HG03432 (cell line): ENCODE data around the gene SLC12A6.

Experiments used
- ATAC-seq: cut with Tn5 transposase; IDR thresholded peaks from one replicate; pipeline ENCODE4 v1.9.1; 2021; ENCODE audit warnings: mild to moderate bottlenecking, moderate library complexity; ENCODE audit not compliant: unreplicated experiment

The SLC12A6 gene

DNA sequence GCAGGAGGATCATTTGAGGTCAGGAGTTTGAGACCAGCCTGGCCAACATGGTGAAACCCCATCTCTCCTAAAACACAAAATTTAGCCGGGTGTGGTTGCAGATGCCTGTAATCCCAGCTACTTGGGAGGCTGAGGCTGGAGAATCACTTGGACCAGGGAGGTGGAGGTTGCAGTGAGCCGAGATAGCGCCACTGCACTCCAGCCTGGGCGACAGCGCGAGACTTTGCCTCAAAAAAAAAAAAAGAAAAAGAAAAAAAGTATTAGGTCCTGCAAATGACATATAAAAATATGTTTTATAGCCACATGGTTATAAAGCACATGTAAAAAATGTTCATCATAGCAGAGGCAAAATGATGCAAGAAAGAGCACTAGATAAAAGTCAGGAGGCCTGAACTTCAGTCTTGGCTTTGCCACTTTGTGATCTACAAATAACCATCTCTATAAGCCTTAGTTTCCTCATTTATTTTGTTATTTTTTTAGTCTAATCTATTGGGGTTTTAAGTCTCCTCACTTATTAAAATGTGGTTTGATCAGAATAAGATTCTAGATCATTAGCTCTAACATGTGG lies 4.9 kb downstream of the SLC12A6 start:
- ATAC-seq = no peak

DNA sequence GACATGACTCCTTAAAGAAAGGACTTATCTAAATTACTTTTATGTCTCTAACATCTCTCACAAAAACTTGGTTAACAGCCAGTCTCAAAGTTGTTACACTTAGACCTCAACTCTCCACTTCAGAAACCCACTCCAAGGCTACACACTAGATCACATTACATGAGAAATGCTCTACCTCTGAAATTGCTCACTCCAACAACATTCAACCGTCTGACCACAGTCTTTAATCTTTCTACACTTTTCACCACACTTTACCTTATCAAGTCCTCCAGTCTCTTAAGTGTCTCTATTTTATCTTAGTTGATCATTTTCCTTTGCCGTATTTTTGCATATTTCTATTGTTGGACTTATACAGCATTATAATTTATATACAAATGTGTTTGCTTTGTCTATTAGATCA lies 5.8 kb downstream of the SLC12A6 start:
- no peak for ATAC-seq

DNA sequence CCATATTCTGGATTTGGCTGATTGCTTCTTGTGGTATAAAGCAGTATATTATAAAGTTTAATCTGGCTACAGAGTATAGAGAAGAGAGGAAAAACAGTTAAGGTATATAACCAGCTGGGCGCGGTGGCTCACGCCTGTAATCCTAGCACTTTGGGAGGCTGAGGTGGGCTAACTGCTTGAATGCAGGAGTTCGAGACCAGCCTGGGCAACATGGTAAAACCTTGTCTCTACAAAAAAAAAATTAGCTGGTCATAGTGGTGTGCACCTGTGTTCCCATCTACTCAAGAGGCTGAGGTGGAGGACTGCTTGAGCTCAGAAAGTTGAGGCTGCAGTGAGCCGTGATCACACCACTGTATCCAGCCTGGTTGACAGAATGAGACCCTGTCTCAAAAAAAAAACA lies 7.3 kb downstream of the SLC12A6 start:
- ATAC-seq = no peak

DNA sequence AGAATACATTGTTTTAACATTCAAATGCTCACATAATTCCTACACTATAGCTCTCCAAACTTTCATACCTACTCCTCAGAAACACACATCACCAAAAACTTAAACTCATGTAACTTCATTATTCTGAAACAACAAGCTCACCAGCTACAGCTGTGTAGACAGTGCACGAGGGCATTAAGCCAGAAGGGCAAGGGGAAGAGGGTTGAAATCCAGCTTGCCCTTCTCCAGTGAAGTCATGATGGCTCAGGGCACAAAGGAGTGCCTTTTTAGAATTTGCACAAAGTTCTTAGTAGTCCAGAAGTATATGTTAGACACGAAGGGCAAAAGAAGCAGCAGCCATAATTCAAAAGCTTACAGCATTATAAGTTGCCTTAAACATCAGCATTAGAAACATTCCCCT lies 8.6 kb downstream of the SLC12A6 start:
- no peak for ATAC-seq

DNA sequence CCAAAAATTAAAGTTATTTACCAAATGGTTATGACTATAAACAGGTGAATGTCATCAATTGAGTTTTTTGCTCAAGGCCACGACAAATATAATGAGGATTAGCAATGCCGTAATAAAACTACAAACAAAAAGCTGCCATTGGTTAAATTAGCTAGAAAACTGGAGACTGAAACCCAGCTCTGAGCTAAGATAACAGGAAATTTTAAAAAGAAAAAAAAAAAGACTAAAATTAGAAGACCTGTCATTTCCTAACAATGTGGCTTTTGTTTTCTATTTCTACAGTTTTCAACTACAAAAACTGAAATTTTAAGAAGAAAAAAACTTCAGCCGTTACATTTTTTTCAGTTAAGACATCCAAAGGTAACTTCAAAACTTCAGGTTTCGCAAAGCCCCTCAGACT lies 9.7 kb downstream of the SLC12A6 start:
- no peak for ATAC-seq

DNA sequence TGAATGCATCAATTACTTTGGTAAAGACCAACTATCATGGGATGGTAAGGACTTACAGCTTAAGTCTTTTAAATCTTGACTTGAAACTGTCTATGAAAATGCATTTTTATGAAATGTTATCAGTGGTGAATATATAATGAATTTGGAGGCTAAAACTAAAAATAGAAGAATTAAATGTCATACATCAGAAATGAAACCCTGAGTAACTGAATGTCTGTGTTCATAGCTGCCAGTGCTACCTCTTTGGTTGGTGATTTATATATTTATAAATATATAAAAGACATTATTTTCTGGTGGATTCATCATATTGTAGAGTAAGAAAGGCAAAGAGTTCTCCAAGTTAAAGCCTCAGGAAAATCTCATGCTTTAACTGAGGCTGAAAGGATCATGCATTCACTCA lies 12.2 kb downstream of the SLC12A6 start:
- no peak for ATAC-seq

DNA sequence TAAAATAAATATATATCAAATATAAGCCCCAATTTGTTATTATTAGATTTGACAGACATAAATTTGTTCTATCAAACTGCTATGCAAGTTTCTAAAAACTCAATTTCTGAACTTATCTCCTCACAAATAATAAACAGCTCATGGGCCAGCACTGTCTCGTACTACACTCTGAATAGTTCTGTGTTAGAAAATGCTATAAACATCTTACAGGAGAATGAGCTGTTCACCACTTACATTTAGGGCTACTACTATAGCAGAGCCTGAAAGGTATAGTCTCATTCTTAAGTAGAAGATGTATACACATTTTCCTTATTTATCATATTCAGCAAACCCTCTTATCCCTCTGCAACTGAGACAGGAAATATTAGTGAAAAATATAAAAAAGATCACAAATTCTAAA lies 12.6 kb downstream of the SLC12A6 start:
- ATAC-seq = no peak

DNA sequence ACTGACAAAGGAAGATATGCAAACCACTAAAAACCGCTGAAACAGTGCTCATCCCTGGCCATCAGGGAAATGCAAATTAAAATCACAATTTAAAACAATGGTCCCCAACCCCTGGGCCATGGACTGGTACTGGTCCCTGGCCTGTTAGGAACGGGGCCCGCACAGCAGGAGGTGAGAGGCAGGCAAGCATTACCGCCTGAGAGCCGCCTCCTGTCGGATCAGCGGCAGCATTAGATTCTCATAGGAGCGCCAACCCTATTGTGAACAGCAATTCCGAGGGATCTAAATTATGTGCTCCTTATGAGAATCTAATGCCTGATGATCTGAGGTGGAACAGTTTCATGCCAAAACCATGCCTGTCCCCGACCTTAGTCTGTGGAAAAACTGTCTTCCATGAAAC lies 14.4 kb downstream of the SLC12A6 start:
- no peak for ATAC-seq

DNA sequence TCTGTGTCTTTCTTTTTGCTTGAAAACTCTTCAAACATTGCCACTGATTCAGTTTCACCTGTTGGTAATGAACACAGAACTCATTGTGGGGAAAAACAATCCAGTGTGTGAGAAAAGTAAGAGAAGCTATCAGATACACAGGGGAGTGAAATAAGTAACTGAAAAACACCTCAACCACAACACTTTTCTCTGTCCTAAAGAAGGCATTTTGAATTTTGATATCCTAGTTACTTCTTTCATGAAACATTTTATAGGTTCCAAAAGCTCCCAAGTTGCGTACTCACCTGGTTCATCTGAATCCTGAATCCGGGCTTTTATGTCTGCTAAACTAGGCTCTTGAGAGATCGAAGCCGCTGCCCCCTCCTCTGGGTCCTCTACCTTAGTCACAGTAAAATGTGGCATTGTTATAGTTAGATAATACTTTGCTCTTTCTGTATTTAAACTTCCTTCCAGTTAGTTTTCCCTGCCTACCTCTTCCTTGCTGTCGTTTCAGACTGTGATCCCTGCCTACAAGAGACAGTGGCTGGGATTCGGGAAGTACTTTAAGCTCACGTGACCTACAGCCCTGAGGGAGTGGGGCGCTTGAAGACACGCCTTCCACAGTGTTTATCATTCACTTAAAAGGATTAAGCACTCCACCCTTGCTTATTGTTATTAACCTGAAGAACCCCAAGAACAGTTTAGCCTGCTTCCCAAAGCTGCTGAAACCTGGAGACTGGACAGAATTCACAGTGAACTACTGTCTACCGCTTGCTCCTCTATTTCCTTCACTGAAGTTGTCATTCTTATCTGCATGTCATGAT lies 19.1 kb downstream of the SLC12A6 start:
- peak; percentile 73 for ATAC-seq

DNA sequence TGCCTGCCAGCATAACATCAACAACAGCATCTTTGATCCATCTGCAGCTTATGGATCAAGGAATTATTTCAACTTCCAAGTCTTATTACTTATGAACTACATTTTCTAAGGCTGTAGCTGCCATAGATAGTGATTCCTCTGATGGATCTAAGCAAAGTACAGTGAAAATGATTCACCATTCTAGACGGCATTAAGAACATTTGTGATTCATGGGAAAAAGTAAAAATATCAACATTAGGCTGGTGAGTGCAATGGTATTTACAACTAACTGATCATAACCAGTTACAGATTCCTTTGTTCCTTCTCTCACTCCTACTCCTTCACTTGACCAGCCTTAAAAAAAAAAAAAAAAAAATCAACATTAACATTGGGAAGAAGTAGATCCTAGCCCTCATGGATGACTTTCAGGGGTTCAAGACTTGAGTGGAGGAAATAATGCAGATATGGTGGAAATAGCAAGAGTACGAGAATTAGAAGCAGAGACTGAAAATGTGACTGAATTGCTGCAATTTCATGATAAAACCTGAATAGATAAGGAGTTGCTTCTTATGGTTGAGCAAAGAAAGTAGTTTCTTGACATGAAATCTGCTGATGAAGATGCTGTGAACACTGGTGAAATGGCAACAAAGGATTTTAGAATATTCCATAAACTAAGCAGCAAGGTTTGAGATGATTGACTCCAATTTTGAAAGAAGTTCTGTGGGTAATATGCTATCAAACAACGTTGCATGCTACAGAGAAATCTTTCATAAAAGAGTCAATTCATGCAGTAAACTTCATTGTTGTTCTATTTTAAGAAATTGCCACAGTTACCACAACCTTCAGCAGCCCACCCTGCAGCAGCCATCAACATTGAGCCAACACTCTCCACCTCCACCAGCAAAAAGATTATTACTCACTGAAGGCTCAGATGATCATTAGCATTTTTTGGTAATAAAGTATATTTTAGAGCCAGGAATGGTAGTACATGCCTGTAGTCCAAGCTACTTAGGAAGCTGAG lies 22.8 kb downstream of the SLC12A6 start:
- ATAC-seq = no peak

DNA sequence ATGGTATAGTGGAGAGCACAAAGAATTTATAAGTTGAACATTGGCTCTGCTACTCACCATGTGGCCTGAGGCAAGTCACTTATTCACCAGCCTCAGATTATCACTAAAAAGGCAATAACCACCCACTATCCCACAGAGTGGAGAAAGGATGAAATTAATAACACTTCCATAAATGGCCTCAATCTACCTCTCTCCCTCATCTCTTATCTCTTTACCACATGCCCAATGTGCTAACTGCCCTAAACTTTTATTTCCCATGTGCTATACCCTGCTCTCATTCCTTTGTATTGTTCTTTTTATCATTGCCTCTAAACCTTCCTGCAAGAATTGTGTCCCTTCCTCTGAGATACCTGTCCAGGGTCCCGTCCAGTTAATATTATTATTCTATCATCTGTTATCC lies 26.0 kb downstream of the SLC12A6 start:
- no peak for ATAC-seq

DNA sequence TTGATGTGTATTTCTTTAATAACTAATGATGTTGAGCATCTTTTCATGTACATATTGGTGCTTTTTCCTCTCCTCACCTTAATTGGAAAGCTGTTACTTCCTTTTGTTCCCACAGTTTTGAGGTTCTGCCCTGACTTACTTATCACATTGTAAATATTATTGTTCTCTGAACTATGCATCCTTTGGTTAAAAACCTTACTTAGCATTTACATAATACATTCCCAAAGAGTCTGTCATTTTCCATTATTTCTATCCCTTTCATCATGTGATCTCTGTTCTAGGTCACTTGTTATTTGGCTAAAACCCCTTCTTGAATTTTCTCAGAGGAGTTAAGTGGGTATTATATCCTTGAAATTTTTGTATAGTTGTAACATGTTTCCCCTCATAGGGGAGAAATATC lies 33.0 kb downstream of the SLC12A6 start:
- no peak for ATAC-seq

DNA sequence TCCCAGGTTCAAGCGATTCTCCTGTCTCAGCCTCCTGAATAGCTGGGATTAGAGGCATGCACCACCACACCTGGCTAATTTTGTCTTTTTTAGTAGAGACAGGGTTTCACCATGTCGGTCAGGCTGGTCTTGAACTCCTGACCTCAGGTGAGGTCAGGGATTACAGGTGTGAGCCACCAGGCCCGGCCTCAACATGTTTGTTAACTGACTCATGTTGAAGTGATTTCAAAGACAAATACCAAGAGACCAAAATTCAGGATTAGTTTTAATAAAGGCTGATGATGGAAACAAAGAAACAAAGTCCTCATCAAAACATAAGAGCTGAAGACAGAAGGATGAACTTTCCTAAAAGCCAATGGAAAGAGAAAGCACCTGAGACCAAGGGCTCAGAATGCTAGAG lies 36.5 kb downstream of the SLC12A6 start:
- no peak for ATAC-seq

DNA sequence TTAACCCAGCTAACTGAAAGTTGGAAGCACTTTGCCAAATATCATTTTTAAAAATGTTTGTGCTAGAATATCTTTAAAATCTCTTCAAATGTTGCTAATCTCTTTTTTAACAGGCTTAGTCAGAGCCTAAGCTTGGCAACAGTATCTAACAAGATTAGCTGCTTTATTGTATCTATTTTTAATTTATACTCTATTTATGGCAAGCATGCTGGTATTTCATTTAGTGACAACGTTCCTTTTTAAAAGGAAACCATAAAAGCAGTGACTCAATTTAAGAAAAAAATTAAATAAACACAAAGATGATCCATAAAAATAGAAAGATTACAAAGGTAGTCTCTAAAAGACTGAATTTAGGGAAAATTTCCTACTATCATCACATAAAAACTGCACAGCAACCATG lies 40.5 kb downstream of the SLC12A6 start:
- ATAC-seq = no peak

DNA sequence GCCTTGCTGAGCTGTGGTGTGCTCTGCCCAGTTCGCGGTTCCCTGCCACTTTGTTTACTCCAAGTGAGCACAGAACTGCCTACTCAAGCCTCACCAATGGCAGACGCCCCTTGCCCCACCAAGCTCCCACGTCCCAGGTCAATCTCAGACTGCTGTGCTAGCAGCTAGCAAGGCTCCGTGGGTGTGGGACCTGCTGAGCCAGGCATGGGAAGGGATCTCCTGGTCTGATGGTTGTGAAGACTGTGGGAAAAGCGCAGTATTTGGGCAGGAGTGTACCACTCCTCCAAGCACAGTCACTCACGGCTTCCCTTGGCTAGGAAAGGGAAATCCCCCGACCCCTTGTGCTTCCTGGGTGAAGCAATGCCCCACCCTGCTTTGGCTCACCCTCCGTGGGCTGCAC lies 45.0 kb downstream of the SLC12A6 start:
- no peak for ATAC-seq

DNA sequence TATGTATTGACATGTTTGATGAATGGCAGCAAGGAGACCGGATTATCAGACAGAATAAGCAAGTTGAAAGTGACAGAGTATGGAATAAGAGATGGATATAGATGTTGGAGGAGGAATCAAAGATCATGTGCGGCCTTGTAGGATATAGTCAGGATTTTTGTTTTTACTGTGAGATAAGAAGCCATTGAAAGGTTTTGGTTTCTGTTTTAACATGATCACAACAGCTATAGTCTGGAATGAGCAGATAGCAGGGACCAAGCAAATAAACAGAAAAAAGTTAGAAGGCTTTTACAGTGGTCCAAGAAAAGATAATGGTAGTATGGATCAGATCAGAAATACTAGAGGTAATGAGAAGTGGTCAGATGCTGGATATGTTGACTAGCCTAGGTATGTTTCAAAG lies 52.6 kb downstream of the SLC12A6 start:
- no peak for ATAC-seq

DNA sequence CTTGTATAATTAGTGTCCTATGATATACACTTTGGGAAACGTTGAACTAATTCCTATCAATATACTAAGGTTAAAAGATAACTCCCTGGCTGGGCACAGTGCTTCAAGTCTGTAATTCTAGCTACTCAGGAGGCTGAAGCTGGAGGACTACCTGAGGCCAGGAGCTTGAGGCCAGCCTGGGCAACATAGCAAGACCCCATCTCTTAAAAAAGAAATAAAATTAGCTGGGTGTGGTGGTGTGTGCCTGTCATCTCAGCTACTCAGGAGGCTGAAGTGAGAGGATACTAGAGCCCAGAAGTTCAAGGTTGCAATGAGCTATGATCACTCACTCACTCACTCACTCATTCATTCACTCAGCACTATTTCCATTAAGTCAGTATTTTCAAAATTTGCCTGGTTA lies 55.2 kb downstream of the SLC12A6 start:
- no peak for ATAC-seq

DNA sequence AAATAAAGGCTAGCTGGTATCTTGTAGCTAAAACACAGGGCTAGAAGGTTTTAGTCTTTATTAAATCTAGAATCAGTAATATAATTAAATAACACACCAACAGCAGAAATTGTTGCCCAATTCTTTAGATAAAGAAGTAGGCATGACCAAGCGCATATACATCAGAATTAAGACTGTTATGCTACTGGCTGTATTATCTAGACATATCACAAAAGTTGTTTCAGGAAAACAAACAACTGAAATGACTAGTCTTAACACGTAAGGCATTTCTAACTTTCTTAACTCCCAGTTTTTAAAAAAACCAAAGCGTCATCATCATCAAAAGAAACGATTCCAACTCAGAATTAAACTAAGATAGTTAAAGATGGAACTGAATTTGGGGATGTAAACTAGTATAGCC lies 57.4 kb downstream of the SLC12A6 start:
- ATAC-seq = no peak

DNA sequence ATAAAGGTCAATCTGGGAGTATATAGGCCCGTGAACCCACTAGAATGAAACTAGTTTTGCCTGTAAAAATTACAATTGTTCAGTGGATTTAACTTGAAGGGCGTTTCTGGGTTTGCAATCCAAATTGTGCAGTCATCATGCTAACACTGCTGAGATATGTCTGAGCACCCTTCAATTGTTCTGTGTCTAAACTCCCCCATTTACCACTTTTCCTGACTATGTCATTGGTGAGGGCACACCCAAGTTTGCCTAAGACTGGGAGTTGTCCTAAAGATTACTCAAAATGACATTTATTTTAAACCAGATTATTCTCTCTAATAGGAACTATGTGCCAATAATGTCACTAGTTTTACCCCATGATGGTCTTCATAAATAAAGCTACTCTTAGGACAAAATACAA lies 58.2 kb downstream of the SLC12A6 start:
- ATAC-seq = no peak

DNA sequence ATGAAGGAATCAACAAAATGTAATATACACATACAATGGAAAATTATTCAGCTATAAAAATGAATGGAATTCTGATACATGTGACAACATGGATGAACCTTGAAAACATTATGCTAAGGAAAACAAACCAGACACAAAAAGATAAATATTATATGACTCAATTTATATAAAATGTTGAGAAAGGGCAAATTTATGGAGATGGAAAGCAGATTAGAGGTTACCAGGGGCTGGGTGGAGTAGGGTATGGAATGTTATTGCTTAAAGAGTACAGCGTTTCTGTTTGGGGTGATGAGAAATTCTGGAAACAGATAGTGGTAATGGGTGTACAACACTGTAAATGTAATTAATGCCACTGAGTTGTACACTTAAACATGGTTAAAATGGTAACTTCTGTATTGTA lies 61.9 kb downstream of the SLC12A6 start:
- ATAC-seq = no peak

DNA sequence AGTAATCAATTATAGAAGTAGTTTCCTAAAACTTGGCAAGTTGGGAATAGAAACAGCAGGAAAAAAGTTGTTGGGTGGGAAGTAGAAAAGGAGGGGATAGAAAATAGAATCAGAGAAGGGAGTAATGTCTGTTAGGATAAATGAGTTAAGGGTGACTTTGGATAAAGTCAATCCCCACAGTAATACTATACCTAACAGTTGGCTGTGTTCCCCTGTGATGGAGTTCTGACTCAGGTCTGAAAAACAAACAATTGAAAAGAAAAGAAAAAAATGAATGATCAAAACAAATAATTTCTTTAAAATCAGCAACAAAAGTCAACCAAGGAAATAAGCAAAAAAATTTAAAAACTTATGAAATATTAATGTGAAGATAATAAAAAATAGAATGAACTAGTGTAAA lies 62.4 kb downstream of the SLC12A6 start:
- no peak for ATAC-seq

DNA sequence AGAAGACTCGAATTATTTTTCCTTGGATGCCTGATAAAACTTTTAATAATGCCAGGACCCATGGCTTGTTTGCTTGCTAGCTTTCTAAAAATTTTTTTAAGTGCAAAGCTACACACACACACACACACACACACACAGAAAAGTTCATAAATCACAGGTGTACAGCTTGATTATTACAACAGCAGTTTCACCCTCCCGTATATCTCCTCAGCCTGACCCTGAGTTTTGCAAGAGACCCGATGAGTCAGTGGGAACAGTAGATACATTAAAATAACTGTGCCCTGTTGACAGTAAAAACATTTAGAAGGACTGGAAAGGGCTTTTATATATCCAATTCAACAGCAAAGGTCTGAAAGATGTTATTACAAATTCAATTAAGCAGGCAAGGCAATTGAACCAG lies 66.1 kb downstream of the SLC12A6 start:
- no peak for ATAC-seq
